Bronchial epithelial cell (primary cell): ENCODE measurements around the gene HSD17B2. TPM values are rescaled to one million over a fixed set of nuclear protein-coding genes. Genes with fewer than 3 reads are reported as not detected.

Experiments used
- DNase-seq: peaks from one replicate; pipeline ENCODE4 v3.0.0-alpha.2; 2010; ENCODE audit warnings: low read depth
- FAIRE-seq: peaks from 2 replicates; lab custom pipeline; 2011; peaks lifted over from hg19 to GRCh38; lab: Jason Lieb, UNC
- H3K27me3 ChIP-seq: 2 replicates; pipeline ENCODE4 v1.5.1; 2011; ENCODE audit warnings: low read length; ENCODE audit not compliant: control insufficient read depth, insufficient read depth
- H3K36me3 ChIP-seq: 2 replicates; pipeline ENCODE4 v1.5.1; 2011; ENCODE audit warnings: low read length; ENCODE audit not compliant: control insufficient read depth, insufficient read depth
- H3K4me3 ChIP-seq: 2 replicates; pipeline ENCODE4 v1.5.1; 2011; ENCODE audit warnings: mild to moderate bottlenecking, low read depth, low read length, control low read depth
- CTCF ChIP-seq: IDR thresholded peaks from 2 replicates; pipeline ENCODE4 v1.5.1; 2011; ENCODE audit warnings: mild to moderate bottlenecking, moderate library complexity, low read length, control low read depth, inconsistent platforms; ENCODE audit not compliant: insufficient read depth, severe bottlenecking
- total RNA-seq: library from RNA; depleted of rRNA; stranded (reverse); fragments of >200 nt; gene quantifications from 2 replicates; pipeline ENCODE4 v1.2.1, GENCODE V29; 2014

Gene HSD17B2
- total RNA-seq, 1 donor from 2014 or later: 63.7 TPM

GRCh38 chr16:82091241-82091640, 56.2 kb downstream of the HSD17B2 start:
- no peak for FAIRE-seq
- TF ChIP-seq CTCF: no peak

GRCh38 chr16:82092711-82093110, 57.7 kb downstream of the HSD17B2 start:
- peak; percentile 47 for DNase-seq
- Histone ChIP-seq H3K4me3 (no peak overlapping the region), H3K36me3 (no peaks in the 10 kb centered on the region), H3K27me3 (no peaks in the 10 kb centered on the region)
- FAIRE-seq: no peak
- no peak for TF ChIP-seq CTCF

More at GRCh38 chr16:82091241-82091640, 56.2 kb downstream of the HSD17B2 start:
- no peak overlapping the region for H3K4me3 ChIP-seq
- no peaks in the 10 kb centered on the region for H3K27me3 ChIP-seq
- H3K36me3 ChIP-seq: no peaks in the 10 kb centered on the region
- peak; percentile 53 for DNase-seq

GRCh38 chr16:82093666-82094300, 58.7 kb downstream of the HSD17B2 start:
- peak; percentile 86 for DNase-seq
- TF ChIP-seq CTCF: no peak
- Histone ChIP-seq H3K4me3 (no peak overlapping the region), H3K27me3 (no peaks in the 10 kb centered on the region), H3K36me3 (no peaks in the 10 kb centered on the region)
- FAIRE-seq: no peak

GRCh38 chr16:82094942-82095540, 60.0 kb downstream of the HSD17B2 start:
- no peaks in the 10 kb centered on the region for H3K36me3 ChIP-seq
- no peak for TF ChIP-seq CTCF
- DNase-seq (no peak), FAIRE-seq (no peak)
- H3K27me3 ChIP-seq: no peaks in the 10 kb centered on the region
- no peak overlapping the region for H3K4me3 ChIP-seq

- DNase-seq: no peak
- Histone ChIP-seq H3K36me3 (no peaks in the 10 kb centered on the region), H3K4me3 (no peak overlapping the region), H3K27me3 (no peaks in the 10 kb centered on the region)
- TF ChIP-seq CTCF: no peak
- FAIRE-seq: no peak
Observed at GRCh38 chr16:82096641-82097040, 61.6 kb downstream of the HSD17B2 start.
